ENCODE results near the gene BHLHE23. TPM values are rescaled to one million over a fixed set of nuclear protein-coding genes. Genes with fewer than 3 reads are reported as not detected.

Gene BHLHE23
- total RNA-seq, 1 experiment from 2014 or later: not detected

DNA sequence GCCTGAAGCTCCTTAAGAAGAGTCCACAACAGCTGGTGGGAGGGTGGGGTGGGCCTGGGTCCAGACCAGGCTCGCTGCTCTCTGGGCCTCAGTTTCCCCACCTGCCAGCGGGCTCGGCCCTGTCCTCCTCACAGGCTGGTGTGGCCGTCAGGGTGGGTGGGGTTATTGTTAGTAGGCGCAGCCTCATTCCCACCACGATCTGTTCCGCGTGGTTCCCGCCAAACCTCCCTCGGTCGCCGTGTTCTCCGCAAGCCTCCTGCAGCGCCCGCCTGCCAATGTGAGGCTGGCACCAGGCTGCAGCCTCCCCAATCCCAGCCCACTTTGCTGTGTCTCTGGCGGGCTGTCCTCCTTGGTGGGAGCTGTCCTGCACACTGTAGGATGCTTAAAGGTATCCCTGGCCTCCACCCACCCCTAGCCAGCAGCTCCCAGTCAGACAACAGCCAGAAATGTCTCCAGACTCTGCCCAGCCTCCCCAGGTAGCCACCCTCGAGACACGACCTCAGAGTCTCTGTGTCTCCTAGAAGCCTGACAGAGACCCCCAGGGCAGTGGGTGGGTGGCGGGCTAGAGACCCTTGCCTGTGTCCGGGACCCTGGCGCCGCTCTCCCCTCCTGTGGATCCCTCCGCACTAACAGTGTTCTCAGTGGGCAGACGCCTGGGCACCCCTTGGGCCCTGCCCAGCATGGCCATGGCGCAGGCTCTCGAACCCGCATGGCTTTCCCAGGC, 39.0 kb downstream of the BHLHE23 start:
- intact Hi-C loops (cut with micrococcal nuclease): no loop called here
- POLR2A ChIA-PET: no interaction called here
- no TSS peak for BruUV-seq (replicated peaks)
- no peak overlapping the region for H3K4me3 ChIP-seq (replicated peaks in 1 of 2; ENCODE audit: low read depth in 1 of 2, low read length in 2 of 2)
- TF ChIP-seq POLR2A (IDR thresholded peaks at IDR 0.05; ENCODE audit: borderline replicate concordance, extremely low read depth, insufficient read depth, insufficient read length) (no peak), JUND (IDR thresholded peaks at IDR 0.05) (no peak), EZH2phosphoT487 (IDR thresholded peaks at IDR 0.05; ENCODE audit: borderline replicate concordance) (no peak), EGR1 (IDR thresholded peaks at IDR 0.05; ENCODE audit: low read depth) (no peak), CEBPB (IDR thresholded peaks at IDR 0.05; ENCODE audit: low read depth) (no peak), SRF (IDR thresholded peaks at IDR 0.05; ENCODE audit: low read depth) (no peak), EZH2 (IDR thresholded peaks at IDR 0.05) (no peak), TCF7L2 (IDR thresholded peaks at IDR 0.05; ENCODE audit: borderline replicate concordance, extremely low read depth, insufficient read depth, insufficient read length) (no peak), ZNF274 (IDR thresholded peaks at IDR 0.05; ENCODE audit: low read depth, low read length) (no peak), FOSL1 (IDR thresholded peaks at IDR 0.05; ENCODE audit: low read depth) (no peak), CBX3 (IDR thresholded peaks at IDR 0.05; ENCODE audit: low read depth) (no peak), POLR2AphosphoS5 (IDR thresholded peaks at IDR 0.05; ENCODE audit: low read depth, low read length) (no peak), RAD21 (IDR thresholded peaks at IDR 0.05; ENCODE audit: low read depth) (no peak), SP1 (IDR thresholded peaks at IDR 0.05; ENCODE audit: low read depth) (no peak), ELF1 (IDR thresholded peaks at IDR 0.05; ENCODE audit: borderline replicate concordance, low read depth) (no peak)
- TF ChIP-seq, protein P1, sequence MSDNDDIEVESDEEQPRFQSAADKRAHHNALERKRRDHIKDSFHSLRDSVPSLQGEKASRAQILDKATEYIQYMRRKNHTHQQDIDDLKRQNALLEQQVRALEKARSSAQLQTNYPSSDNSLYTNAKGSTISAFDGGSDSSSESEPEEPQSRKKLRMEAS (IDR thresholded peaks at IDR 0.05): no peak
- TF ChIP-seq, protein P2, sequence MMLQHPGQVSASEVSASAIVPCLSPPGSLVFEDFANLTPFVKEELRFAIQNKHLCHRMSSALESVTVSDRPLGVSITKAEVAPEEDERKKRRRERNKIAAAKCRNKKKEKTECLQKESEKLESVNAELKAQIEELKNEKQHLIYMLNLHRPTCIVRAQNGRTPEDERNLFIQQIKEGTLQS (IDR thresholded peaks at IDR 0.05): no peak
- TF ChIP-seq, protein P3, sequence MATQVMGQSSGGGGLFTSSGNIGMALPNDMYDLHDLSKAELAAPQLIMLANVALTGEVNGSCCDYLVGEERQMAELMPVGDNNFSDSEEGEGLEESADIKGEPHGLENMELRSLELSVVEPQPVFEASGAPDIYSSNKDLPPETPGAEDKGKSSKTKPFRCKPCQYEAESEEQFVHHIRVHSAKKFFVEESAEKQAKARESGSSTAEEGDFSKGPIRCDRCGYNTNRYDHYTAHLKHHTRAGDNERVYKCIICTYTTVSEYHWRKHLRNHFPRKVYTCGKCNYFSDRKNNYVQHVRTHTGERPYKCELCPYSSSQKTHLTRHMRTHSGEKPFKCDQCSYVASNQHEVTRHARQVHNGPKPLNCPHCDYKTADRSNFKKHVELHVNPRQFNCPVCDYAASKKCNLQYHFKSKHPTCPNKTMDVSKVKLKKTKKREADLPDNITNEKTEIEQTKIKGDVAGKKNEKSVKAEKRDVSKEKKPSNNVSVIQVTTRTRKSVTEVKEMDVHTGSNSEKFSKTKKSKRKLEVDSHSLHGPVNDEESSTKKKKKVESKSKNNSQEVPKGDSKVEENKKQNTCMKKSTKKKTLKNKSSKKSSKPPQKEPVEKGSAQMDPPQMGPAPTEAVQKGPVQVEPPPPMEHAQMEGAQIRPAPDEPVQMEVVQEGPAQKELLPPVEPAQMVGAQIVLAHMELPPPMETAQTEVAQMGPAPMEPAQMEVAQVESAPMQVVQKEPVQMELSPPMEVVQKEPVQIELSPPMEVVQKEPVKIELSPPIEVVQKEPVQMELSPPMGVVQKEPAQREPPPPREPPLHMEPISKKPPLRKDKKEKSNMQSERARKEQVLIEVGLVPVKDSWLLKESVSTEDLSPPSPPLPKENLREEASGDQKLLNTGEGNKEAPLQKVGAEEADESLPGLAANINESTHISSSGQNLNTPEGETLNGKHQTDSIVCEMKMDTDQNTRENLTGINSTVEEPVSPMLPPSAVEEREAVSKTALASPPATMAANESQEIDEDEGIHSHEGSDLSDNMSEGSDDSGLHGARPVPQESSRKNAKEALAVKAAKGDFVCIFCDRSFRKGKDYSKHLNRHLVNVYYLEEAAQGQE (IDR thresholded peaks at IDR 0.05; ENCODE audit: low read depth): no peak
- TF ChIP-seq, protein P4, sequence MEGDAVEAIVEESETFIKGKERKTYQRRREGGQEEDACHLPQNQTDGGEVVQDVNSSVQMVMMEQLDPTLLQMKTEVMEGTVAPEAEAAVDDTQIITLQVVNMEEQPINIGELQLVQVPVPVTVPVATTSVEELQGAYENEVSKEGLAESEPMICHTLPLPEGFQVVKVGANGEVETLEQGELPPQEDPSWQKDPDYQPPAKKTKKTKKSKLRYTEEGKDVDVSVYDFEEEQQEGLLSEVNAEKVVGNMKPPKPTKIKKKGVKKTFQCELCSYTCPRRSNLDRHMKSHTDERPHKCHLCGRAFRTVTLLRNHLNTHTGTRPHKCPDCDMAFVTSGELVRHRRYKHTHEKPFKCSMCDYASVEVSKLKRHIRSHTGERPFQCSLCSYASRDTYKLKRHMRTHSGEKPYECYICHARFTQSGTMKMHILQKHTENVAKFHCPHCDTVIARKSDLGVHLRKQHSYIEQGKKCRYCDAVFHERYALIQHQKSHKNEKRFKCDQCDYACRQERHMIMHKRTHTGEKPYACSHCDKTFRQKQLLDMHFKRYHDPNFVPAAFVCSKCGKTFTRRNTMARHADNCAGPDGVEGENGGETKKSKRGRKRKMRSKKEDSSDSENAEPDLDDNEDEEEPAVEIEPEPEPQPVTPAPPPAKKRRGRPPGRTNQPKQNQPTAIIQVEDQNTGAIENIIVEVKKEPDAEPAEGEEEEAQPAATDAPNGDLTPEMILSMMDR (IDR thresholded peaks at IDR 0.05 in 2 of 3, conservative IDR thresholded peaks at IDR 0.05 in 1 of 3; ENCODE audit: borderline replicate concordance in 1 of 3, insufficient read depth in 1 of 3, low read depth in 2 of 3, low read length in 2 of 3): no peak
- no peaks in the 10 kb centered on the region for H3K27me3 ChIP-seq (ENCODE audit: insufficient read depth, low read length)
- no peaks in the 10 kb centered on the region for H3K9me2 ChIP-seq (ENCODE audit: insufficient read depth)
- ATAC-seq (no peak), DNase-seq (ENCODE audit: low read depth, low spot score) (no peak)
- no peak overlapping the region for H3K27ac ChIP-seq (ENCODE audit: low read depth, low read length)
- H3K4me2 ChIP-seq (ENCODE audit: low read length): no peak overlapping the region
- H3K4me1 ChIP-seq (ENCODE audit: control insufficient read depth in 1 of 2, insufficient read depth in 2 of 2, low read length in 2 of 2): peaks cover 4 to 8% of the 10 kb centered on the region in 2 experiments; a peak in 2 of 4 replicates
- CTCF ChIA-PET: no interaction called here
- no peaks in the 10 kb centered on the region for H4K20me1 ChIP-seq (ENCODE audit: insufficient read depth)
- H3K9me3 ChIP-seq (ENCODE audit: control insufficient read depth in 1 of 2, insufficient read depth in 1 of 2, low read depth in 1 of 2, low read length in 2 of 2): no peaks in the 10 kb centered on the region
- peaks cover 0 to 7% of the 10 kb centered on the region in 2 experiments; a peak in 1 of 4 replicates for H3K36me3 ChIP-seq (ENCODE audit: control insufficient read depth in 1 of 2, insufficient read depth in 2 of 2, low read length in 2 of 2)
- no peak overlapping the region for H3K9ac ChIP-seq (ENCODE audit: low read length)
- H3K79me2 ChIP-seq (ENCODE audit: insufficient read depth, low read length): no peaks in the 10 kb centered on the region
- H2AFZ ChIP-seq (ENCODE audit: low read depth, low read length, poor library complexity, severe bottlenecking): no peak overlapping the region
- RAD21 ChIA-PET (ENCODE audit: low non-redundant PET in 1 of 2, low total read pairs in 2 of 2, uncharacterized antibody in 2 of 2, unreplicated experiment in 2 of 2): no interaction called here

Measured in HCT116 (cell line).